ENCODE data around the gene PPP1R13B. TPM values are rescaled to one million over a fixed set of nuclear protein-coding genes. Genes with fewer than 3 reads are reported as not detected.

The PPP1R13B gene
- total and polyA plus RNA-seq, 2 experiments from 2014 or later, result 2.0 to 8.5 TPM

- TF ChIP-seq JUNB (IDR thresholded peaks at IDR 0.05; ENCODE audit: unreplicated experiment) (no peak), CREB1 (CRISPR knock-in tag; IDR thresholded peaks at IDR 0.05; ENCODE audit: low read depth) (no peak), STAT1 (IDR thresholded peaks at IDR 0.05; ENCODE audit: unreplicated experiment) (no peak), NANOG (IDR thresholded peaks at IDR 0.05; ENCODE audit: borderline replicate concordance) (no peak), POLR2AphosphoS5 (IDR thresholded peaks at IDR 0.05; ENCODE audit: low read depth) (no peak), ZNF114 (CRISPR knock-in tag; IDR thresholded peaks at IDR 0.05) (no peak), ZNF331 (CRISPR knock-in tag; IDR thresholded peaks at IDR 0.05; ENCODE audit: low read depth) (no peak), EZH2 (IDR thresholded peaks at IDR 0.05; ENCODE audit: low read depth, unreplicated experiment) (no peak)
Observed at GRCh38 chr14:103820908-103821307, 26.5 kb downstream of the PPP1R13B start (continued).

- peaks cover 3% of the 10 kb centered on the region for H3K27me3 Mint-ChIP-seq (ENCODE audit: insufficient read depth, low read depth, poor library complexity)
- Histone ChIP-seq H3K4me3 (no peak overlapping the region; the same call in 1 of the 2 replicates), H3K4me1 (ENCODE audit: insufficient read depth) (peaks cover 12% of the 10 kb centered on the region), H3K79me2 (replicated peaks; ENCODE audit: insufficient read depth) (no peaks in the 10 kb centered on the region), H3K4me2 (peak overlapping the region; percentile 45), H4K20me1 (replicated peaks; ENCODE audit: insufficient read depth) (no peaks in the 10 kb centered on the region), H3K27me3 (ENCODE audit: insufficient read depth) (no peaks in the 10 kb centered on the region), H2AFZ (no peak overlapping the region), H3K9me2 (ENCODE audit: insufficient read depth) (no peaks in the 10 kb centered on the region), H3F3A (replicated peaks; ENCODE audit: low read depth) (no peaks in the 10 kb centered on the region), H3K27ac (ENCODE audit: low read depth) (no peak overlapping the region), H3K36me3 (ENCODE audit: insufficient read depth) (no peaks in the 10 kb centered on the region)
- H3K36me3 Mint-ChIP-seq (ENCODE audit: low read depth), result no peaks in the 10 kb centered on the region
- H3K27ac Mint-ChIP-seq, result no peak overlapping the region; the same call in 1 of the 2 replicates
- ATAC-seq (peak; percentile 45), DNase-seq (ENCODE audit: low spot score) (no peak)
- H3K4me3 Mint-ChIP-seq, result peak overlapping the region; percentile 14; the same call in 1 of the 3 replicates
- peaks cover 21% of the 10 kb centered on the region for H3K4me1 Mint-ChIP-seq
- no peaks in the 10 kb centered on the region for H3K9me3 Mint-ChIP-seq
- TF ChIP-seq REST (IDR thresholded peaks at IDR 0.05; ENCODE audit: unreplicated experiment), result no peak
- no peak for TF ChIP-seq ZNF462 (CRISPR knock-in tag; IDR thresholded peaks at IDR 0.05)
- no peak for TF ChIP-seq CREB1 (CRISPR knock-in tag; IDR thresholded peaks at IDR 0.05; ENCODE audit: low read depth)
Observed at GRCh38 chr14:103820382-103820781, 27.0 kb downstream of the PPP1R13B start.

Data from GM23338 (cell line).